GM21737 (cell line): Measurements from ENCODE around the gene SLC12A1.
"Not testable (repeated sequence)": the region's sequence is repeated elsewhere in the genome, so short reads cannot be mapped to it uniquely, and the experiment has no call there.

ENCODE experiments used
- ATAC-seq: cut with Tn5 transposase; IDR thresholded peaks from one replicate; pipeline ENCODE4 v1.9.1; 2021; ENCODE audit warnings: mild to moderate bottlenecking, moderate library complexity; ENCODE audit not compliant: unreplicated experiment

Gene SLC12A1

DNA sequence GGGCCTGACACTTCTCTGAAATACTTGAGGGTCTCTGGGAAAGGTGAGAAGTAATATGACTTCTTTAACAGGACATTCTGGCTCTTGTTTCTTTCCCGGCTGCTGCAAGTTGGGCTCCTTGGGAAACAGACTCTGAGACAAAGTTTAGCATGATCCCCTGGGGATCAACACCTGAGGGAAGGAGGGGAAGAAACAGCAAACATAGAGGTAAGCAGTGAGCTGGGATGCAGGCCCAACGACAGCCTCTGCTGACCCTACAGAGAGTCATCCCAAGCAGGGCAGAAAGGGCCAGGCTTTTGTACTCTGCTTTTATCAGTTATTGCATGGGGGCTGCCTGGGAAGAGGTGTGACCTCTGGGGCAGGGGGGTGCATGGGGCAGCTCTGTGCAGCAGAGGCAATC lies 98.3 kb downstream of the SLC12A1 start:
- no peak for ATAC-seq

DNA sequence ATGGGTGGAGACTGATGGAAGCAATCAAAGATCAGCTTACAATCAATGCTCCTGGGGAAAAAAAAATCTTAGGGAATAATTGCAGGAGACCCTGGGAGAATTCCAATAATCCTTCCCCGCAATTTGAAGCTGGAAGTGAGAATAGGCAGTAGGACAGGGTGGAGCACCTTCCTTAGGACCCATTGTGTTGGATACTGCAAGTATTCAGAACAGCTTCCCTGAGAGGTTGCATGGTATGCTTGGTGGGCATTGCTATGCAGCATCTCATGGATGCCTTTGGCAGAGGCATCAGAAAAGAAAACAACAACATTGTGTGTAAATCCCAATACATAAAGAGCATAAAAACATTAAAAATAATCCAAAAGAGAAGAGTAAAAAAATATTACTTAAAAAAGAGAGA lies 100.5 kb downstream of the SLC12A1 start:
- ATAC-seq = no peak

DNA sequence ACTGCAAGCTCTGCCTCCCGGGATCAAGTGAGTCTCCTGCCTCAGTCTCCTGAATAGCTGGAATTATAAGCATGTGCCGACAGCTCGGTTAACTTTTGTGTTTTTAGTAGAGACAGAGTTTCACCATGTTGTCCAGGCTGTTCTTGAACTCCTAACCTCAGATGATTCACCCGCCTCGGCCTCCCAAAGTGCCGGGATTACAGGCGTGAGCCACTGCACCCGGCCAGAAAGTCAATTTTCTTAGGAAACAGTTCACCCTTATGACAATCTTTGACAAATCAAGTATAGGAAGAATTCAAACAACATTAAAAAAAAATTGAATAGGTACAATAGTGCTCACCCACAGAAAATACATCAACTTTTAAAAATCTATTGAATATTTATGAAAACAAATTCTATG lies 101.5 kb downstream of the SLC12A1 start:
- ATAC-seq = no peak

DNA sequence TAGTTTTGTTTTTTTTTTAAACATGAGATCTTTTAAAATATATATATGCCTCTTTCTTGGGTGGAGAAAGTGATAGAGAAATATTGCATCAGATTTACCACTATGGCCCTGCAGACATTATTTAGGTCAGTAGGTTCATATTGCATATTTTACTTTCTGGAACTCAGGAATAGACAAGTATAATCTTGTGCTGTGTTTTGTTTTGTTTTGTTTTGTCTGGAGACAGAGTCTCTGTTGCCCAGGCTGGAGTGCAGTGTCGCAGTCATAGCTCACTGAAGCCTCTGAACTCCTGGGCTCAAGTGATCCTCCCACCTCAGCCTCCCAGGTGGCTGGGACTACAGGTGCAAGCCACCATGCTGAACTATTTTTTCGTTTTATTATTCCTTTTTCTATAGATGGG lies 103.6 kb downstream of the SLC12A1 start:
- ATAC-seq = no peak

DNA sequence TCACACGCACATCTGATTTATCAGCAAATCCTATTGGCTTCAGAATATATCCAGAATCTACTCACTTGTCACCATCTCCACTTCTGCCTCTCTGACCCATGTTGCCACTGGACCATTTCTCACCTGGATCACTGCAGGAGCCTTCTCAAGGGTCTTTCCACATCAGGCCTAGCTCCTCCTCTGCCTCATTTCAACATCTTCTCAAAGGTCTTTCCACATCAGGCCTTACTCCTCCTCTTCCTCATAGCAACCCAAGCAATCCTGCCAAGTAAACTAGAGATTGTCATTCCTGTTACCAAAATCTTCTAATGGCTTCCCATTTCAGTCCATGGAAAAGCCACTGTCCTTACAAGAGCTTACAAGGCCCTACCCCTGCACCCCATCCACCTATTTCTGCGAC lies 107.1 kb downstream of the SLC12A1 start:
- ATAC-seq = no peak

DNA sequence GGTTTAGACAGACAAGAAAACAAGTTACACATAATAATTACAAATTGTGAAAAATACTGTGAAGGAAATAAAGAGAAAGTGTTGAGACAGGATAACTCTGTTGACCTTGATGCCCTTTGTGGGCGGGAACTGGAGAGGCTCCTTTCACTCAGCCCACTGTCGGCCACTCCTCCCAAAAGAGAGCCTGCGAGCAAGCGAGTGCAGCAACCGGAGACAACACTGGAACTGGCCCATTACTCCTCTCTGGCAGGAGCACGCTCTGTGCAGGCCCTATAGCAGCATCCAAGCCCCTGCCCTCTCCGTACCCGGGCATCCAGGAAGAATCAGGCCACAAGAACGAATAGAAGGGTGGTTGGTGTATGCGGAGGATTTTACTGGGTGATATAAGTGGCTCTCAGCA lies 108.9 kb downstream of the SLC12A1 start:
- no peak for ATAC-seq

DNA sequence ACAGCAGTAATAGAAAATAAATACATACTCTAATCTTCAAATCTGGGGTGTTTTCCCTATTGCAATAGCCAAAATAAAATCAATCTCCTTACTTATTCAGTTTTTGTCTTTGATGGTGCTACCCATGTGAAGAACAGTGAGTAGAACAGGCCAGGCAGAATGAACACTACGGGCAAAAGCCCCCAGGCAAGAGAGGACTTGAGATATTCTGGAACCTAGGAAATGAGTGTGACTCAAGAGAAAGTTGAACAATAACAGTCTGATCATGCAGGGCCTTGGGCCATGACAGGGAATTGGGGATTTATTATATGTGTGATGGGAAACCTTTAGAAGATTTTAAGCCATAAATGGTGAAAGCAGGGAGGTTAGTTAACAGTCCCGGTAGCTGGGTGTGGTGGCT lies 111.1 kb downstream of the SLC12A1 start:
- ATAC-seq = no peak

DNA sequence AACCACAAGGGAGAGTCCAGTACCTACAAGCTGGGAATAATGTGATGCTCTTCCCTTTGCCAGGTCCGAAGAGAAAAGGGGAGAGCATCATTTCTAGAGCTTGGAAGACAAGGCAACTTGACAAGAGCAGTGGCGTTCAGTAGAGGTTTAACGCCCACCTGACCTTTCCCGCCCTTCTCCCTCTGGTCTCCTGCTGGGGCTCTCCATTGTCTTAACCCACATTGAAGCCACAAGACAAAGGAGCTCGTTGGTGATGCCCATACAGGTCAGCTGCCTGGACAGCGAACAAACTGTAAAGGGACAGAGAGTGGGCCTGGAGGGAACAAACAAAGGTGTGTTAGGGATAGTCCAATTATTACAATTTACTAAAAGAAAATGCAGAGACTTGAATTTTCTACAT lies 112.0 kb downstream of the SLC12A1 start:
- ATAC-seq = no peak

DNA sequence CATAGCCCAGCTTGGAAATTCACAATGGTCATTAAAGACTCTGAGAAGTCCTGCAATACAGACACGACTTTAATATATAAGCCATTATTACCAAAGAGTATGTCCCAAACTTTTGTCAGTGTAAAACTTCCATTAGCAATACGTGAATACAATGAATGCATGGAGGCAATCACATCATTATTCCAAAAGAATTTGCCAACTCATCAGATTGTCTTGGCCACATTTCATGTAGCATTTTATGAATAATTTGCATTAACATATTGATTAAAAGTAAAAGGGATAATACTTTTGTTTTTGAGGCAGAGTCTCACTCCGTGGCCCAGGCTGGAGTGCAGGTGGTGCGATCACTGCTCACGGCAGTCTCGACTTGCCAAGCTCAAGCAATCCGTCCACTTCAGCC lies 117.2 kb downstream of the SLC12A1 start:
- ATAC-seq = no peak

DNA sequence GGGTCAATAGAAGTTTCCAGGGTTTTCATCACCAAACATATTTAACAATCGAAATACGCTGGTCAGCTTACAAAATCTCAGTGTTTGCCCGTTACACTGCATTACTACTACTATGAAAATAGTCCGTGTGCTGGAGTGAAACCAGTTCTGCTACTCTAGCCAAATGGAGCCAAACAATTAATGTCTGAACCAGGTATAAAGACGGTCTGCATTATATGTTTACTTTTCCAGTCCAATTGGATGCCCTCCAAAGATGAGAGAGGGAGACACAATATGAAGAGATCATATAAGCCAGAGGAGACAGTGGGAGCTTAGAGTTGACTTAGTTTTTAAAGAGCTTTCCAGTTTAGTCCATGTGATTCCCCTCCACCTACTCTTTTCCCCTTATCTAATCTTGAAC lies 118.8 kb downstream of the SLC12A1 start:
- no peak for ATAC-seq

DNA sequence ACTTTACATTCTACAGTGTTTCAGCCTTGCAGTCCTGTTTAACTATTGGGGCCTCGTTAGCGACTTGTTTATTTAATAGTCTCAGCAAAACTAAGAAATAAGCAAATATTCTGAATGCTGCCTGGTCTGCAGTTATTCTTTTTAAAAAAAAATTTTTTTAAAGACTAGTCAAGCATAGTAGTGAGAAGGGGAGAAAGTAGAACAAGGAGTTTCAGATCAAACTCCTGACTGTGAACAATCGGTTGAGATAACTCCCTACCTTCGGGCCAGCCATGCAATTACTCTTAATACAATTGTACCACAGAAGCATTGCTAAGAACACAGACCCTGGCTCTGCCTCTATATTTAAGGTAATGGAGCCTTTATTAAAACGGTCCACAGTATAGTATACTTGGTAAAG lies 119.3 kb downstream of the SLC12A1 start:
- no peak for ATAC-seq

DNA sequence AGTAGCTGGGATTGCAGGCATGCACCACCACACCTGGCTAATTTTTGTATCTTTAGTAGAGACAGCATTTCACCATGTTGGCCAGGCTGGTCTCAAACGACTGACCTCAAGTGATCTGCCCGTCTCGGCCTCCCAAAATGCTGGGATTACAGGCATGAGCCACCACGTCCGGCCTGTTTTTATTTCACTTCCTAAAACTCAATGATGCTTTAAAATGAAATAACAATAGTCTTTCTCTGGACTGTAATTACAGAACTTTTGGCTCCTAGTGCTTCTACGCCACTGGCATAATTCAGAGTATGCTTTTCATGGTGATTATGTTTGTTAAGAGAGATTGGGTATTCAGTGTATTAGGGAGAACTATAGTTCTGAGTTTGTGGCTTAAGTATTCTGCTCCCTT lies 120.1 kb downstream of the SLC12A1 start:
- ATAC-seq = not testable (repeated sequence)

DNA sequence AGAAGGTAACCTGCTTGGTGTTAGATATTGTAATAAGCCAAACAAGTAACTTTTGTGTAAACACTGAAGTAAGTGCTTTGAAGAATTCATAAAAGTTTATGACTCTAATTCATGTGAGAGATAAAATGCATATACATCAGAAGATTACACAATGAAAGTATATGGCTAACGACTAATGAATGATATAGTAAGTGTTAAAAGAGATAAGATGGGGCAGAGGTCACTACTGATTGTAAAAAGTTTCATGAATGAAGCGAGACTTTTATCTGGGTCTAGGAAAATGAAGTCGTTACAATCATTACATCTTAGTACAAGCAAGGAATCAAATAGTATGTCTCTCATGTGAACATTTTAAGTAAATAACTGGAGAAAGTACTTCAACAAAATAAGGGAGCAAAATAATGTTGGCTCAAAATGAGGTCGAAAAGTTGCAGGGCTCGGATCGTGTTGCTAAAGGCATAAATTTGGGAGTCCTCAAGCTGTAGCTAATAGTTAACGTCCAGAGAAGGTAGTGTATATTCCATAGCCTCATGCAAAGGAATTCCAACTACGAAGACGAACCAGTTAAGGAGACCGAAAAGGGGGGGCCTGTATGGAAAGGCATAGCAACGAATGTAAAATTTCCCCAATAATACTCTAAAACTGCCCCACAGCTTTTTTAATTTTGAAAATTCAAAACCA lies 124.1 kb downstream of the SLC12A1 start:
- no peak for ATAC-seq

DNA sequence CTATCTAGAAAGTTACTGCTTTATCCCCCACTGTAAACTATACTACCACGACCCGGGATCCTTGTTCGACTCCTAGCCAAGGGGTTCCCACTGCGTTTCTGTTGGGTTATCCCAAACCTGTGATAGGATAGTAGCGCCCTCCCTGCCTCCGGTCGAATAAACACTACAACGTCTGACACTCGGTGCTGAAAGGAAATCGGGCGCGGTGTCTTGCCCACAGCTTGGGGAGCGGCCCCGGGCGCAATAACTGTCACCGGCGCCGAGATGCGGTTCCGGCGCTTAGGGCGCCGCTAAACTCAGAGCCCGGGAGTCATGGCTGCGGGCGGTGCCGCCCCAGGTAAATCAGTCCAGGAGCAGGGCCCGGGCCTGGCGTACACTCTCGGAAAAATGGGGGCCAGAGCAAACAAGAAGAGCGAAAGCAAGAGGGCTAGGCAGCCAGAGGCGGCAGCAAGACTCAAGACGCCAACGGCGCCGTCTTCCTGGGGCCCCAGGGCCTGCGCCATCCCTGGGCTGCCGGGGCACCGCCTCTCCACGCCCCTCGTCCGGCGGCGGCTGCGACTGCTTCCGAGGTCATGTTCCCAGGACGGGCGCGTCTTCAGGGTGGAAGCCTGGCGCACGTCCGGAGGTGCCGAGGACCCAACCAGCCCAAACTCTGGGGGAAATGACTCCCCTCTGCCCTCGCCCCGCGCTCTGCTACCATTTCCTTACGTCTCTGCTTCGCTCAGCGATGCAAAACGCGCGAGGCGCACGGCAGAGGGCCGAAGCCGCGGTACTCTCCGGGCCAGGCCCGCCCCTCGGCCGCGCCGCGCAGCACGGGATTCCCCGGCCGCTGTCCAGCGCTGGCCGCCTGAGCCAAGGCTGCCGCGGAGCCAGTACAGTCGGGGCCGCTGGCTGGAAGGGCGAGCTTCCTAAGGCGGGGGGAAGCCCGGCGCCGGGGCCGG lies 125.0 kb downstream of the SLC12A1 start, which contains the start of gene DUT:
Gene DUT (plus strand): TSS at position 575 of the 941 bp plus-strand sequence. CDS start 87 bp downstream, at position 662.
- peak; percentile 81 for ATAC-seq

DNA sequence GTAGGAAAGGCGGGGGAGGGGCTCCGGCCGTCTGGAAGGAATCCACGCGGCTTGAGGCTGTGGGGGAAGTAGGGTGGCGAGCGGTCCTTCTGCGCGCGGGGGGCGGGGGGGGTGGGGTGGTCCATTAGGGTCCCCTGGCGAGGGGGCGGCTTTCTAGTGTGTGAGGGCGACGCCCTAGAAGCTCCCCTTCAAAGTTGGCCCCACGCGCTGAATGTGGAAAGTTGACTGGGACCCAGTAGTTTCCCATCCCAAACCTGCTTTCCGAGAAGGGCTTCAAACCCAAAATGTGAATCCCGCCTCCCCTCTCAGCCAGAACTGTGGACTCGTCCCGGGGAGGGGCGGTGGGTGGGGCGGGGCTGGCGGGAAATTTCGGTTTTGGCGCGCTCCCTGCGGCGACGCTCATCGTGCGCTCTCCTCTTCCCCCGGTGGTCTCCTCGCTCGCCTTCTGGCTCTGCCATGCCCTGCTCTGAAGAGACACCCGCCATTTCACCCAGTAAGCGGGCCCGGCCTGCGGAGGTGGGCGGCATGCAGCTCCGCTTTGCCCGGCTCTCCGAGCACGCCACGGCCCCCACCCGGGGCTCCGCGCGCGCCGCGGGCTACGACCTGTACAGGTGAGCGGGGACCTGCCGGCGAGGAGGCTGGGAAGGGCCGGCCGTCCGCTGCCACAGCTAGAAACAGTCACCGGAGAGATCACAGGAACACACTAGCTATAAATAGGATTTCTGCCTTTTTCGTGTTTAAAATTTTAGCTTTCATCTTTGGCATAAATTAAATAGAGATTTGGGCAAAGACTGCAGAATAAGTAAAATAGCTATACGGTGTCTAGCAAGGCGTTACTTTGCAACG lies 125.9 kb downstream of the SLC12A1 start:
- ATAC-seq = peak; percentile 46

DNA sequence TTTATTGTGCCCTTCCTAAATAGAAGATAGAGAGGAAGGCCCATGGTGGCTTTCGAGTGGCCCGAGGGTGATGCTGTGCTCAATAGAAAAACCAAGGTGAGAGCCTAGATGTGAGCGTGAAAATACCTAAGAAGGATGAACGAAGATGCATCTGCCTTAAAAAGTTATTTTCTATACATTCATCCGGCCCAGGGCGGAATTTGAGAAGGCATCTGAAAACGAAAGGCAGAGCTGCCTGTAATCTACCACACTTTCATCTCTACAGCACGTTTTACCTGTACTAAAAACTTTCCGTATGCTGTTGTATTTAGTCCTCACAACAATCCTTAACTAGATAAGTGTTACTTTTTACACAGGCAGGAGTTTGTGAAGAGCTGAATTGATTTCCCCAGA lies 126.5 kb downstream of the SLC12A1 start:
- ATAC-seq = no peak

DNA sequence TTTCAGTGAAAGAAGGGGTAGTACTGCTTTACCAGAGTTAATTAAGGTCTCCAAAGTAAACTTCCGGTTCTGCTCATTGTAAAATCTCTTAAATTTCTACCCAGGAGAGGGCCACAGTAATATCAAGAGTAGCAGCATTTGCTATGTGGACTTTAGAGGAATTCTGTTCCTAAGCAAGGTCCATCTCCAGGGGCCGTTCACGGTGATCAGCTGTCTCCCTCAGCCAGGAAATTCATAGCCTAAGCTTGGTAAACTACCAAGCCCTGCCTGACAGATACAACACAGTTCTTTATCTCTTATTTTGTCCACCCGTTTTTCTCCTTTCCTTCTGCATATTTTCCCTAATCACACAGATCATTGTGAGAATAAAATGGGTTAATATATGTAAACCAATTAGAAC lies 127.4 kb downstream of the SLC12A1 start:
- no peak for ATAC-seq

DNA sequence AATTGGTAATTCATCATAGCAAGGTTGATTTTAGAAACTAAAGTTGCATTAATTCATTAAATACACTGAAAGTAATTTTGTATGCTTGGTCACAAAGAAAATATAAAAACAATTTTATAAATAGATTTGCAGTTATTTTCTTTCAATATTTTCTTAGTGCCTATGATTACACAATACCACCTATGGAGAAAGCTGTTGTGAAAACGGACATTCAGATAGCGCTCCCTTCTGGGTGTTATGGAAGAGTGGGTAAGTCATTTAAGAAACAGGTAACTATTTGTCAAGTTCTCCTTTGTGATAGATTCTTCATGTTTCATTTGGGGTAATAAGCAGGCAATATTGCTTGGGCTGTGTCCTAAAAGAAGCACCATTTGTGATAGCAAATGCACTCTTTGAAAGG lies 128.2 kb downstream of the SLC12A1 start:
- ATAC-seq = no peak

DNA sequence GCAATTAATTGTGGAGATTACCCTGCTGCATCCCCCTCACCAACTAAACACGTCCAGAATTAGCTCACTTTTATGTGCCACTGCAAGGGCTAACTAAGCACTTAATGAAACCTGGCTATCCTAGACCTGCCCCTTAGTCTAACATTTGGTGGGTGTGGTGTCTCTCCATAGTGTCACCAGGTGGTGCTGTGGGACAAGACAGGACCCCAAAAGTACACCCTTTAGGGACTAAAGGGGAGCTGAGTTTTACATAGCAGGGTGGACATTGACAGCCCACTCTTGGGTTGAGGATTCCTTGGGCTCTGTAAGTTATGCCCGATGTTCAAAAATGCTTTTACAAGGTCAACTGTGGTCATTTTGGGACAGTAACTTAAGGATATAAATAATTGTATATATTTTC lies 130.8 kb downstream of the SLC12A1 start:
- ATAC-seq = no peak

DNA sequence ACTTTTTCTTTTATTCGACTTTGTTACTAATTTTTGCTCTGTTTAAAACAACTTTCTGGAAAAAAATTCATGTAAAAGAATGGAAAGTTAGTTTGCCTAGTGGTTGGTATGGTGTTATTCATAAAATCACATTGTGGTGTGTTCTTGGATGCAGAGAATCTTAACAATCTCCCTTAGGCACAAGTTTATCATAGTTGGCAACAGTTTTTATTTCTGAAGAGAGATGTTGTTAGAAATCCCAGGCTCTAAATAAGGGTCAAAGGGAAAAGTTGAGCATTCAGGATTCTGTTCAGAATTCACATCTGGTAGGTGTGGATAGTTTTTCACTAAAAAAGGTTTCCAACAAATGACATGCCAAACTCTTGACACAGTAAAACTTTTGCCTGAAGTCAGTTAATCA lies 131.5 kb downstream of the SLC12A1 start:
- no peak for ATAC-seq

DNA sequence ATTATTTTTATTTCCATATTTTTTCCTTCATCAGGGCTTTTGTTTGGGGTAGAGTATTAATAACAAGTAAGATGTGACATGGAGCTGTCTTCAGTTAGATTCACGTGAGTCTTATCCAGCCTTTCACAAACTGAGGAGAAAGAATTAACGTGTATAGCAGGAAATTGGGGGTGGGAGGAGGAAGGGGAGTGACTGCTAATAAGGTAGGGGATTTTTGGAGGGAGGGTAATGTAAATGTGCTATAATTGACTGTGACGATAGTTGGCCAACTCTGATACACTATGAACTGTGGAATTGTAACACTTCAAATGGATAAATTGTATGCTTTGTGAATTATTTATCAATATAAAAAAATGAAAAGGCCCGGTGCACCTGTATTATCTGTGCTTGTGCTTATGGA lies 134.0 kb downstream of the SLC12A1 start:
- no peak for ATAC-seq
